Lower lobe of right lung (tissue), 2 donors: ENCODE data around the gene MIDN. TPM values are rescaled to one million over a fixed set of nuclear protein-coding genes. Genes with fewer than 3 reads are reported as not detected.

Experiments used
- ATAC-seq, 2 donors: fragments of 200-7000 bp; cut with Tn5 transposase; one replicate each; pipeline ENCODE4 v1.9.1; 2020 to 2022; ENCODE audit warnings: mild to moderate bottlenecking in 2 of 2, moderate library complexity in 2 of 2
- DNase-seq: peaks from one replicate; pipeline ENCODE4 v3.0.0-alpha.2; 2020
- H3K27ac ChIP-seq: fragments of 200-600 bp; one replicate; pipeline ENCODE4 v1.8.0; 2022
- H3K27me3 ChIP-seq: fragments of 200-600 bp; one replicate; pipeline ENCODE4 v1.8.0; 2022; ENCODE audit warnings: low read depth
- H3K36me3 ChIP-seq: fragments of 200-600 bp; one replicate; pipeline ENCODE4 v1.8.0; 2022; ENCODE audit warnings: mild to moderate bottlenecking
- H3K4me1 ChIP-seq: fragments of 200-600 bp; one replicate; pipeline ENCODE4 v1.8.0; 2022
- H3K4me3 ChIP-seq: fragments of 200-600 bp; one replicate; pipeline ENCODE4 v1.8.0; 2022; ENCODE audit warnings: mild to moderate bottlenecking
- H3K9me3 ChIP-seq: fragments of 200-600 bp; one replicate; pipeline ENCODE4 v1.8.0; 2022
- CTCF ChIP-seq: fragments of 200-600 bp; IDR thresholded peaks from one replicate; pipeline ENCODE4 v1.8.0; 2022; ENCODE audit warnings: antibody characterized with exemption, mild to moderate bottlenecking
- intact Hi-C: fragments of 100-400 bp; cut with DNase I; formaldehyde crosslinking; loops from one replicate; pipeline ENCODE4 v1.11.0; 2022
- total RNA-seq: library from RNA; stranded (reverse); fragmentation: NEBNext Ultra II Directional; extraction: Animal tissue kit (Norgen Biotek cat#: 25700); gene quantifications from one replicate; pipeline ENCODE4 v1.2.1, GENCODE V29; 2021
- donor health status: DM: no; HTN: yes; CAD: no; lungs with severe emphysema.

MIDN gene
- total RNA-seq, 1 donor from 2014 or later: 76.3 TPM

- DNase-seq (no peak), ATAC-seq (no peak)
- Histone ChIP-seq H3K4me1 (no peaks in the 10 kb centered on the region), H3K9me3 (no peaks in the 10 kb centered on the region), H3K27me3 (peaks cover 65% of the 10 kb centered on the region), H3K27ac (no peak overlapping the region), H3K36me3 (no peaks in the 10 kb centered on the region), H3K4me3 (no peak overlapping the region)
- no peak for TF ChIP-seq CTCF
- intact Hi-C loops: no loop called here
Observed at GRCh38 chr19:1284979-1285736, 36.8 kb downstream of the MIDN start.

GRCh38 chr19:1285737-1286360, 37.5 kb downstream of the MIDN start, which contains the start of gene EFNA2:
TSS of gene EFNA2 (plus strand) at chr19:1285873. CDS start at chr19:1286169, 296 bp downstream.
- H3K27ac ChIP-seq: no peak within 1 kb of the TSS
- DNase-seq (no peak), ATAC-seq (no peak)
- intact Hi-C loops: no loop called here
- H3K4me3 ChIP-seq: no peak within 1 kb of the TSS
- TF ChIP-seq CTCF: no peak
- H3K27me3 ChIP-seq: peaks cover 72% of the 10 kb centered on the region
- no peaks in the 10 kb centered on the region for H3K4me1 ChIP-seq
- no peaks in the 10 kb centered on the region for H3K9me3 ChIP-seq
- no peaks in the 10 kb centered on the region for H3K36me3 ChIP-seq

- intact Hi-C loops: no loop called here
- Histone ChIP-seq H3K9me3 (no peaks in the 10 kb centered on the region), H3K27me3 (peaks cover 81% of the 10 kb centered on the region), H3K36me3 (no peaks in the 10 kb centered on the region), H3K4me3 (no peak overlapping the region), H3K4me1 (no peaks in the 10 kb centered on the region), H3K27ac (no peak overlapping the region)
- TF ChIP-seq CTCF: no peak
- ATAC-seq: no peak
- DNase-seq: no peak
Observed at GRCh38 chr19:1286487-1287353, 38.3 kb downstream of the MIDN start.

- Histone ChIP-seq H3K4me3 (no peak overlapping the region), H3K27me3 (peaks cover 89% of the 10 kb centered on the region), H3K9me3 (no peaks in the 10 kb centered on the region), H3K27ac (no peak overlapping the region), H3K4me1 (no peaks in the 10 kb centered on the region), H3K36me3 (no peaks in the 10 kb centered on the region)
- ATAC-seq (no peak), DNase-seq (no peak)
- no peak for TF ChIP-seq CTCF
- intact Hi-C loops: no loop called here
Observed at GRCh38 chr19:1287354-1288225, 39.2 kb downstream of the MIDN start.

- Histone ChIP-seq H3K9me3 (no peaks in the 10 kb centered on the region), H3K4me1 (no peaks in the 10 kb centered on the region), H3K27ac (no peak overlapping the region), H3K27me3 (peaks cover 89% of the 10 kb centered on the region), H3K4me3 (no peak overlapping the region), H3K36me3 (no peaks in the 10 kb centered on the region)
- DNase-seq (no peak), ATAC-seq (no peak)
- TF ChIP-seq CTCF: no peak
- intact Hi-C loops: no loop called here
Observed at GRCh38 chr19:1288226-1288612, 39.8 kb downstream of the MIDN start.
